B cell (primary cell): Measurements from ENCODE around the gene TNXB. TPM values are rescaled to one million over a fixed set of nuclear protein-coding genes. Genes with fewer than 3 reads are reported as not detected.
"Not testable (repeated sequence)": the region's sequence is repeated elsewhere in the genome, so short reads cannot be mapped to it uniquely, and the experiment has no call there.

ENCODE experiments used
- ATAC-seq: fragments of 200-7000 bp; cut with Tn5 transposase; one replicate; pipeline ENCODE4 v1.10.0; 2021; ENCODE audit warnings: low read depth, mild to moderate bottlenecking, moderate number of reproducible peaks, moderate library complexity
- CTCF ChIA-PET: fragments of 350-600 bp; sonication (Branson Sonifier 250); formaldehyde crosslinking; loops from one replicate; lab custom pipeline; 2021; ENCODE audit warnings: antibody characterized with exemption, inconsistent platforms; lab: Charles Lee
- POLR2A ChIA-PET: fragments of 350-600 bp; sonication (Branson Sonifier 250); formaldehyde crosslinking; loops from one replicate; lab custom pipeline; 2021; ENCODE audit warnings: antibody characterized with exemption; lab: Charles Lee
- DNase-seq: peaks from one replicate; pipeline ENCODE4 v3.0.0; 2013
- H2AFZ ChIP-seq: 2 replicates; pipeline ENCODE4 v1.6.1; 2012; ENCODE audit warnings: mild to moderate bottlenecking, low read depth, low read length; ENCODE audit not compliant: insufficient read depth, poor library complexity, severe bottlenecking
- H3K27ac ChIP-seq, 2 donors: 1 replicate in 1 of 2; 2 replicates in 1 of 2; pipeline ENCODE4 v1.5.1; 2012 to 2013; ENCODE audit warnings: low read length in 2 of 2, mild to moderate bottlenecking in 2 of 2, moderate library complexity in 1 of 2
- H3K27me3 ChIP-seq, 4 experiments: fragments of 200-600 bp in 1 of 4; sonication (generic) in 1 of 4; replicated peaks in 1 of 4; 1 replicate in 2 of 4; 2 replicates in 2 of 4; pipeline versions ENCODE4 v1.6.1 to v1.7.0; 2013 to 2016; ENCODE audit warnings: low read length in 3 of 4, mild to moderate bottlenecking in 2 of 4, mixed read lengths in 1 of 4, moderate library complexity in 1 of 4; ENCODE audit not compliant: insufficient read depth in 4 of 4, control insufficient read depth in 3 of 4; ENCODE audit errors: control extremely low read depth in 1 of 4
- H3K36me3 ChIP-seq, 2 experiments: replicated peaks in 1 of 2; 1 replicate in 1 of 2; 2 replicates in 1 of 2; pipeline versions ENCODE4 v1.6.1 to v1.7.1; 2013; ENCODE audit warnings: low read length in 1 of 2; ENCODE audit not compliant: insufficient read depth in 2 of 2, control insufficient read depth in 1 of 2; ENCODE audit errors: control extremely low read depth in 1 of 2, extremely low read depth in 1 of 2
- H3K4me1 ChIP-seq, 2 donors: fragments of 200-600 bp in 1 of 2; sonication (generic) in 1 of 2; 1 replicate in 1 of 2; 2 replicates in 1 of 2; pipeline versions ENCODE4 v1.5.1 to v1.6.1; 2013 to 2017; ENCODE audit warnings: low read length in 2 of 2; ENCODE audit not compliant: control insufficient read depth in 2 of 2, insufficient read depth in 2 of 2
- H3K4me2 ChIP-seq: replicated peaks from 2 replicates; pipeline ENCODE3; 2012; ENCODE audit warnings: mild to moderate bottlenecking, low read depth, low read length; ENCODE audit not compliant: poor library complexity, severe bottlenecking
- H3K4me3 ChIP-seq, 5 experiments: fragments of 200-600 bp in 1 of 5; sonication (generic) in 1 of 5; 1 replicate in 3 of 5; 2 replicates in 2 of 5; pipeline versions ENCODE4 v1.5.1 to v1.7.0; 2011 to 2016; ENCODE audit warnings: low read length in 4 of 5, mild to moderate bottlenecking in 4 of 5, low read depth in 2 of 5, control low read depth in 1 of 5, moderate library complexity in 1 of 5; ENCODE audit not compliant: insufficient read depth in 1 of 5; ENCODE audit errors: control extremely low read depth in 1 of 5, extremely low read depth in 1 of 5
- H3K79me2 ChIP-seq: fragments of 200-600 bp; sonication (generic); one replicate; pipeline ENCODE4 v1.6.0; 2016; ENCODE audit warnings: low read length; ENCODE audit not compliant: control insufficient read depth, insufficient read depth
- H3K9ac ChIP-seq: fragments of 200-600 bp; sonication (generic); 2 replicates; pipeline ENCODE4 v1.6.1; 2017; ENCODE audit warnings: mild to moderate bottlenecking, low read length, moderate library complexity
- H3K9me3 ChIP-seq, 3 donors: one replicate each; pipeline versions ENCODE4 v1.6.1 to v1.7.1; 2013; ENCODE audit warnings: low read length in 2 of 3; ENCODE audit not compliant: control insufficient read depth in 2 of 3, insufficient read depth in 1 of 3; ENCODE audit errors: control extremely low read depth in 1 of 3
- H4K20me1 ChIP-seq: 2 replicates; pipeline ENCODE4 v1.6.0; 2012; ENCODE audit warnings: mild to moderate bottlenecking, low read length; ENCODE audit not compliant: insufficient read depth, control insufficient read depth, poor library complexity, severe bottlenecking
- H3K27ac Mint-ChIP-seq: one replicate; pipeline ENCODE4 v1.8.0; 2021; ENCODE audit warnings: mixed read lengths
- H3K27me3 Mint-ChIP-seq: one replicate; pipeline ENCODE4 v1.8.0; 2021; ENCODE audit warnings: mixed read lengths
- H3K4me1 Mint-ChIP-seq: one replicate; pipeline ENCODE4 v1.8.0; 2021; ENCODE audit warnings: mixed read lengths
- H3K4me3 Mint-ChIP-seq: one replicate; pipeline ENCODE4 v1.8.0; 2021; ENCODE audit warnings: mixed read lengths
- H3K9me3 Mint-ChIP-seq: one replicate; pipeline ENCODE4 v1.8.0; 2022; ENCODE audit warnings: mixed read lengths; ENCODE audit not compliant: insufficient read depth
- WGBS: methylation state at CpG from one replicate; pipeline ENCODE4 v1.1.5; 2013; ENCODE audit warnings: missing lambda C conversion rate; ENCODE audit not compliant: insufficient coverage; 5-methylcytosine and 5-hydroxymethylcytosine counted together
- intact Hi-C: fragments of 100-400 bp; cut with micrococcal nuclease; formaldehyde crosslinking; loops from one replicate; pipeline ENCODE4 v1.10.0; 2022
- polyA plus RNA-seq: library from polyadenylated mRNA; depleted of rRNA; stranded (reverse); fragments of >200 nt; gene quantifications from 2 replicates; pipeline ENCODE4 v1.2.3, GENCODE V29; 2012
- total RNA-seq, 2 donors: library from RNA; stranded (reverse); fragments of 120-200 nt in 1 of 2; gene quantifications; 1 replicate in 1 of 2; 2 replicates in 1 of 2; pipeline versions ENCODE4 v1.2.3 to v1.2.4, GENCODE V29; 2013 to 2022

Gene TNXB
- total and polyA plus RNA-seq, 2 donors (not counting 1 experiment from before 2014, with no cell fraction given): 1.4 to 19.0 TPM

GRCh38 chr6:32053314-32053713 is 55.8 kb downstream of the TNXB start:
- H4K20me1 ChIP-seq, H2AFZ ChIP-seq, CTCF ChIA-PET, H3K4me3 Mint-ChIP-seq, H3K79me2 ChIP-seq, H3K4me3 ChIP-seq, H3K27ac Mint-ChIP-seq, H3K27me3 ChIP-seq, H3K36me3 ChIP-seq, H3K9me3 ChIP-seq, H3K4me1 ChIP-seq, H3K9ac ChIP-seq, H3K4me2 ChIP-seq, H3K4me1 Mint-ChIP-seq, intact Hi-C loops, ATAC-seq, H3K9me3 Mint-ChIP-seq, DNase-seq, H3K27ac ChIP-seq: not testable (repeated sequence)
- POLR2A ChIA-PET: interaction anchor here (0.6 kb wide), 1 partner anchor 676 kb away, joined by 7 read pairs; no protein-coding TSS in a partner anchor
- H3K27me3 Mint-ChIP-seq: peaks cover 27% of the 10 kb centered on the region
- WGBS: 90% methylated on average over 5 of the region's 13 CpGs

GRCh38 chr6:32052626-32053025 is 56.5 kb downstream of the TNXB start:
- intact Hi-C loops: not testable (repeated sequence)

More at GRCh38 chr6:32052626-32053025, 56.5 kb downstream of the TNXB start:
- H3K27ac Mint-ChIP-seq, DNase-seq, H2AFZ ChIP-seq, CTCF ChIA-PET, H3K4me3 ChIP-seq, H3K9ac ChIP-seq, H4K20me1 ChIP-seq, H3K27me3 ChIP-seq, H3K9me3 Mint-ChIP-seq, H3K4me1 Mint-ChIP-seq, H3K27ac ChIP-seq, ATAC-seq, H3K36me3 ChIP-seq, H3K4me3 Mint-ChIP-seq, POLR2A ChIA-PET, H3K9me3 ChIP-seq, H3K4me1 ChIP-seq, H3K79me2 ChIP-seq, H3K4me2 ChIP-seq: not testable (repeated sequence)
- peaks cover 29% of the 10 kb centered on the region for H3K27me3 Mint-ChIP-seq
- WGBS: 84% methylated on average over 13 of the region's 20 CpGs
